GM21360 (cell line): Measurements from ENCODE around the gene UNC5A.

ENCODE experiments used
- ATAC-seq: cut with Tn5 transposase; IDR thresholded peaks from one replicate; pipeline ENCODE4 v1.9.1; 2021; ENCODE audit warnings: mild to moderate bottlenecking, moderate library complexity; ENCODE audit not compliant: unreplicated experiment

UNC5A gene

DNA sequence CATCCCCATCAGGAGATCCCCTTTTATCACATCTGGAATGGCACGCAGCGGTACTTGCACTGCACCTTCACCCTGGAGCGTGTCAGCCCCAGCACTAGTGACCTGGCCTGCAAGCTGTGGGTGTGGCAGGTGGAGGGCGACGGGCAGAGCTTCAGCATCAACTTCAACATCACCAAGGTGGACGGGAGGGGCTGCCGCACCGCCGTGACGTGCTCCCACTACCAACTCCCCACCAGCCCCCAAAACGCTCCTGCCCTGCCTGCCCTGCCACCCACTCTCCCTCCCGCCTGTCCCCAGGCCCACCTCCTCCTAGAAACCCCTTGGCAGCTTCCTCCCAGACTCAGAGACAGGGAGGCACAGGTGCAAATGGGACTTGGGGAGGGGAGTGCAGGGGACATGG is 68.1 kb downstream of the UNC5A start:
- no peak for ATAC-seq

GRCh38 chr5:176878906-176879662 is 68.7 kb downstream of the UNC5A start:
- no peak for ATAC-seq

DNA sequence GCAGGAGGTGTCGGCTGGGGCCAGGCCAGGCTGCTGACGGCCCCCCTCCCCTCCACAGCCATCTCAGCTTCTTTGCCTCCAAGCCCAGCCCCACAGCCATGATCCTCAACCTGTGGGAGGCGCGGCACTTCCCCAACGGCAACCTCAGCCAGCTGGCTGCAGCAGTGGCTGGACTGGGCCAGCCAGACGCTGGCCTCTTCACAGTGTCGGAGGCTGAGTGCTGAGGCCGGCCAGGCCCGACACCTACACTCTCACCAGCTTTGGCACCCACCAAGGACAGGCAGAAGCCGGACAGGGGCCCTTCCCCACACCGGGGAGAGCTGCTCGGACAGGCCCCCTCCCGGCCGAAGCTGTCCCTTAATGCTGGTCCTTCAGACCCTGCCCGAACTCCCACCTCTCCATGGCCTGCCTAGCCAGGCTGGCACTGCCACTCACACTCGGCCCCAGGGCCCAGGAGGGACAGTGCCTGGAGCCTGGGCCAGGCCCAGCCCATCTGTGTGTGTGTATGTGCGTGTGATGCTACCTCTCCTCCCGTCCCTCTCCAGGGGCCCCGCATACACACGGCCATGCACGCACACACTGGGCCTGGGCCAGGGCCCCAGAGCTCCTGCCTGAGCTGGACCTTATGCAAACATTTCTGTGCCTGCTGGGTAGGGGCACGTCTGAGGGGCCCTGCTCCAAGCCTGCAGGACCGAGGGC is 69.5 kb downstream of the UNC5A start:
- no peak for ATAC-seq

- no peak for ATAC-seq
Observed at GRCh38 chr5:176880366-176881020, 70.1 kb downstream of the UNC5A start.

GRCh38 chr5:176881021-176881749 is 70.8 kb downstream of the UNC5A start:
- no peak for ATAC-seq

DNA sequence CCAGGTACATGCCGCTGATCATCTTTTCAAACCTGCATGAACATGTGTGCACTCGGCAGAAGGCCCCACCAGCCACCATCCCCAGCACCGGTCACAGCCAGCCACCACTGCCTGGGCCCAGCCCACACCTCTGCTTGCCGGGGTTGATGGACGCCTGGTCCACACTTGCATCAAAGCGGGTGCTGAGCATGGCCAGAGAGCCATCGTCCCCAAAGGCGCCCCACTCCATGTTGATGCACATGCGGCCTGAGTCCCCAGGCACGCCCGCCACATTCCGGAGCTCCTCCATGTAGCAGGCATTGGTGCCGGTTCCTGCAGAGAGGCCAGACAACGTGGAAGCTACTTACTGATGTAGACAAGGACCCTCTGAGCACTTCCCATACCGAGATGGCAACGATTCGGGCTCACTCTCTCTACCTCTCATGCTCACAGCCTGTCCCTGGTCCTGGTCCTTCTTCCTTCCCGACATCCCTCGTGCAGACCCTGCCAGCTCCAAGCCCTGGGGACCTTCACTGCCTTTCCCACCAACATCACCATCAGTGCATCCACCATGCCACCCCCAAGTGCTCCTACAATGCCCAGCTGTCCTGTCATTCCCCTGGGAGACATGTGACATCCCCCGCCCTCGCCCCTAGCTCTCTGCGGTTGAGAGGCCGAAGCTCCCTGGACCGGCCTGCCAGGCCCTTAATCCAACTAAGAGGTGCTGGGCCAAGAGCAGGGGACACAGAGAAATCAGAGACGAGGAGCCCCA is 71.6 kb downstream of the UNC5A start:
- no peak for ATAC-seq

GRCh38 chr5:176882567-176882903 is 72.2 kb downstream of the UNC5A start:
- ATAC-seq, result no peak

GRCh38 chr5:176883700-176884570 is 73.6 kb downstream of the UNC5A start:
- ATAC-seq, result no peak

GRCh38 chr5:176884571-176884890 is 74.2 kb downstream of the UNC5A start:
- no peak for ATAC-seq

DNA sequence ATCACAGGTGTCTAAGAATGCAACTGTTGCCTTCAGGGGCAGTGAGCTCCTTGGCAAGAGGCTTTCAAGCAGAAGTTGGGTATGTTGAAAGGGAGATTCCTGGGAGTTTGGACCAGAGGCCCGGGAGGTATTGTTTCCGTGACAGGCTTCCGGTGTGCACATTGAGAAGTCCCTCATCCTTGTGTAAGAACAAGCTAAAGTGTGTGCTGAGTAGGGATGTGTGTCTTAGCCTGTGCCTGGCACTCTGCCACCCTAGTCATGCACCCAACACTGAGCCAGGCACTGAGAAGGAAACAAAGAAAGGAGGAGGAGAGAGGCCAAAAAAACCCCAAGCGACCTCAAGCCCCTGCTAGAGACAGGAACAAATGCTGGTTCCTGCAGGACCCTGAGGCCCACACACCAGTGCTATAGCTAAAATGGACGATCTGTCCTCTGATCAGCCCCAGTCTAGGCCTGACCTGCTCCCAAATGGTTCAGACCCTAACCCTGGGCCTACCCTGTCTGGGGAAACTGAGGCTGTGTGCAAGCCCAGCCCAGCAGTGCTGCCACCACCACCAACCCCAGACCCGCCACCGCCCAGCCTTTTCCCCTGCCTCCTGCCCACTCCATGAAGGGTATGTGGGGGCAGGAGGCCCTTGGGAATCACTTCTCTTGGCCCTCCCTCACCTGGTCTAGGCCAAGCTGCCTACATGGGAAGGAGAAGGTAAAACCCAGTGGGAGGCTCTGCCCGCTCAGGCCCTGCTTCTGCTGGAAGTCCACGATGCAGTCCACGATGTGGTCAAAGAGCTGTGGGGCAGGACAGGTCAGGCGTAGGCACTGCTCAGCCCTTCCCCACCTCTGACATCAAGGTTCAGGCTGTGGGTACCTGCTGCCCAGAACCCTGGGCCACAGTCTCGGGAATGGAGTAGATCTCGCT is 76.2 kb downstream of the UNC5A start:
- ATAC-seq, result no peak

- no peak for ATAC-seq
Observed at GRCh38 chr5:176887252-176887849, 77.0 kb downstream of the UNC5A start.

- no peak for ATAC-seq
Observed at GRCh38 chr5:176888016-176888864, 77.9 kb downstream of the UNC5A start.

DNA sequence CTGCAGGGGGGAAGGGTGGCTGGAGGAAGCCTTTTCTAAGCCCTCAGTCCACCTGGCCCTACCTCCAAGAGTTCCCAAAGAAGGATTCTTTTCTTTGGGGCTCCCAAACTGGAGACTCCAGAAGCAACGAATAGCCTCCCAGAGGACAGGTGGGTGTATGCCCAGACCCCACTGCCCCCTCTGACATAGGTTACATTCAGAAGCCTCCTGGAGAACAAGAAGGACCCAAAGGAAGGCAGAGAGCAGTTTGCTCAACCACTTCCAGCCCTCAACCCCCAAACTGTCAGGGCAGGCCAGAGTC is 78.5 kb downstream of the UNC5A start:
- no peak for ATAC-seq

DNA sequence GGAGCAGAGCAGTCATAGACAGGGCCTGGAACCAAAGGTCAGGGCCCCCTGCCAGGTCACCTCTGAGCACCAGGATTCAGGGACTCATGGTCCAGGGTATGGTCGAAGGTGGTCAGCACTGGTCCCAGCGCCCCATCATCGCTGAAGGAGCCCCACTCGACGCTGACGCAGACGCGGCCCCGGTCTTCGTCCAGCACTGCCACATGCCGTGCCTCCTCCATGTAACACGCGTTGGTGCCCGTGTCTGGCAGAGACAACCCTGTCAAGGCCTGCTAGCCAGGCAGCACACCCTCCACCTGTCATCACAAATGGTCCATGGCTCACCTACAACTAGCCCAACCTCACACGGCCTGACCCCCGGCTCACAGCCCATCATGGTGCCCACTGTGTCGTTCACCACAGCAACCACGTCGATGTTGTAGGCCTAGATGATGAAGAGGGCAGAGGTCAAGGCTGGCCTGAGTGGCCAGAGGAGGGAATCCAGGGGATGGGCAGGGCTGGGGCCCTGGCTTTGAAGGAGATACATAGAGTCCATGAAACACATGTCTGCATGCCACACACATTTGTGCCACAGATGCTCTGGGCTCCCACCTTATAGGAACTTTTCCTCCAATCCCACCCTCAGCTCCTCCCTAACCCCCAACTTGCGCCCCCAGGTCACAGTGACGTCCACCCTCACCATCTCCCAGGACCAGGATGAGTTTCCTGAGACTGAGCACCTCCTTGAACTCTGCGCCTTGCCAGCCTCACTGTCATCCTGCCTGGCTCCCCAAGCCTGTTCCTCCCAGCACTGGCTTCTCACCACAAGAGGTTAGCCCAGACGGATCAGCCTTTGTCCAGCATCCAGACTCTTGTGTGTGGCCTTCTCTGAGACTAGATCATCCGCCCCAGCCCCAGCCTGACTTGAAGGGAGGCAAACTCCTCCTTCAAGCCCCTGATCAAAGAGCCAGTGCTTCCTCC is 79.2 kb downstream of the UNC5A start:
- ATAC-seq, result no peak

GRCh38 chr5:176890455-176891330 is 80.3 kb downstream of the UNC5A start:
- ATAC-seq, result no peak
